Ovary (tissue), 9 donors: ENCODE data around the gene MAP4. TPM values are rescaled to one million over a fixed set of nuclear protein-coding genes. Genes with fewer than 3 reads are reported as not detected.

Source experiments
- DNase-seq, 5 donors: peaks; one replicate each; pipeline ENCODE4 v3.0.0-alpha.2; 2019 to 2020
- H3K27ac ChIP-seq, 2 donors: fragments of 200-600 bp; one replicate each; pipeline versions ENCODE4 v1.5.1 to v1.8.0; 2019 to 2022
- H3K27me3 ChIP-seq: fragments of 200-600 bp; one replicate; pipeline ENCODE4 v1.8.0; 2022
- H3K36me3 ChIP-seq: fragments of 200-600 bp; sonication (generic); one replicate; pipeline ENCODE4 v1.5.1; 2019
- H3K4me1 ChIP-seq: one replicate; pipeline ENCODE4 v1.8.1; 2013; ENCODE audit warnings: mild to moderate bottlenecking, moderate library complexity; ENCODE audit not compliant: insufficient read depth
- H3K4me3 ChIP-seq: fragments of 200-600 bp; sonication (generic); one replicate; pipeline ENCODE4 v1.5.1; 2017
- H3K9me3 ChIP-seq, 2 donors: fragments of 200-600 bp in 1 of 2; sonication (generic) in 1 of 2; one replicate each; pipeline versions ENCODE4 v1.5.1 to v1.8.1; 2013 to 2019; ENCODE audit warnings: mild to moderate bottlenecking in 1 of 2, moderate library complexity in 1 of 2
- EP300 ChIP-seq: sonication (generic); formaldehyde crosslinking; IDR thresholded peaks from one replicate; pipeline ENCODE4 v1.6.1; 2017; ENCODE audit warnings: antibody characterized with exemption
- POLR2A ChIP-seq: fragments of 450-650 bp; IDR thresholded peaks from one replicate; pipeline ENCODE4 v1.6.1; 2017; ENCODE audit warnings: antibody characterized with exemption, mild to moderate bottlenecking, moderate library complexity
- WGBS, 3 donors: extraction: QIAGEN DNeasy Blood & Tissue Kit in 1 of 3; methylation state at CpG; one replicate each; pipeline versions ENCODE4 v1.1.5 to v1.1.7; 2013 to 2017; 5-methylcytosine and 5-hydroxymethylcytosine counted together
- intact Hi-C, 4 donors: fragments of 100-400 bp; cut with DNase I; formaldehyde crosslinking; loops; one replicate each; pipeline versions ENCODE4 v1.11.0 to v1.15.1; 2022 to 2023
- polyA plus RNA-seq, 2 donors: library from polyadenylated mRNA; stranded (reverse); fragments of 200-250 nt in 1 of 2; fragments of 350-450 nt in 1 of 2; fragmentation: Illumina TruSeq in 1 of 2; extraction: RNeasy Lipid Tissue Mini Kit (QIAGEN cat#74804) in 1 of 2; gene quantifications; one replicate each; pipeline ENCODE4 v1.2.3, GENCODE V29; 2013 to 2014
- total RNA-seq, 7 donors: library from RNA; depleted of rRNA in 2 of 7; stranded (reverse); fragments of >200 nt in 2 of 7; fragmentation: NEBNext Ultra II Directional in 3 of 7; extraction: Animal tissue kit (Norgen Biotek cat#: 25700) in 3 of 7; gene quantifications; one replicate each; pipeline versions ENCODE4 v1.1.0 to v1.2.4, GENCODE V29; 2016 to 2023
- TF ChIP-seq, protein P1 (sequence below), 3 donors: fragments of 450-650 bp in 2 of 3; fragments of 200-600 bp in 1 of 3; IDR thresholded peaks; one replicate each; pipeline versions ENCODE4 v1.5.1 to v1.8.0; 2016 to 2022; ENCODE audit warnings: antibody characterized with exemption in 3 of 3, mild to moderate bottlenecking in 1 of 3
- donor health status: DM: no; HTN: no; CAD: no; lungs with moderate emphysema.
- donor health status: DM: no; HTN: no; CAD: no.
- donor health status: Bipolar disorder and iron deficiency.
- donor health status: DM: yes; HTN: yes; CAD: no.
- donor health status: DM: no; HTN: no; CAD: no.
- donor health status: DM: yes; HTN: yes; CAD: no.

MAP4 gene
- total and polyA plus RNA-seq, 9 donors: 64.9 to 271 (median 196) TPM

- WGBS, 3 donors: 4 to 7% (median 6%) methylated on average over 1 of the region's 1 CpG
- intact Hi-C loops: loop anchor here in 1 of 4 donors (10.0 kb wide), 1 partner anchor 45 kb away; no protein-coding TSS in a partner anchor
- H3K27me3 ChIP-seq: no peaks in the 10 kb centered on the region
- no peak overlapping the region for H3K4me3 ChIP-seq
- peaks cover 6% of the 10 kb centered on the region for H3K4me1 ChIP-seq
- no peaks in the 10 kb centered on the region for H3K9me3 ChIP-seq
- TF ChIP-seq, protein P1, sequence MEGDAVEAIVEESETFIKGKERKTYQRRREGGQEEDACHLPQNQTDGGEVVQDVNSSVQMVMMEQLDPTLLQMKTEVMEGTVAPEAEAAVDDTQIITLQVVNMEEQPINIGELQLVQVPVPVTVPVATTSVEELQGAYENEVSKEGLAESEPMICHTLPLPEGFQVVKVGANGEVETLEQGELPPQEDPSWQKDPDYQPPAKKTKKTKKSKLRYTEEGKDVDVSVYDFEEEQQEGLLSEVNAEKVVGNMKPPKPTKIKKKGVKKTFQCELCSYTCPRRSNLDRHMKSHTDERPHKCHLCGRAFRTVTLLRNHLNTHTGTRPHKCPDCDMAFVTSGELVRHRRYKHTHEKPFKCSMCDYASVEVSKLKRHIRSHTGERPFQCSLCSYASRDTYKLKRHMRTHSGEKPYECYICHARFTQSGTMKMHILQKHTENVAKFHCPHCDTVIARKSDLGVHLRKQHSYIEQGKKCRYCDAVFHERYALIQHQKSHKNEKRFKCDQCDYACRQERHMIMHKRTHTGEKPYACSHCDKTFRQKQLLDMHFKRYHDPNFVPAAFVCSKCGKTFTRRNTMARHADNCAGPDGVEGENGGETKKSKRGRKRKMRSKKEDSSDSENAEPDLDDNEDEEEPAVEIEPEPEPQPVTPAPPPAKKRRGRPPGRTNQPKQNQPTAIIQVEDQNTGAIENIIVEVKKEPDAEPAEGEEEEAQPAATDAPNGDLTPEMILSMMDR (IDR thresholded peaks at IDR 0.05): no peak
- no peak for TF ChIP-seq POLR2A
- TF ChIP-seq EP300: no peak
- H3K36me3 ChIP-seq: no peaks in the 10 kb centered on the region
- peak overlapping the region in 1 of 2 donors; percentile 21 for H3K27ac ChIP-seq
- no peak for DNase-seq
Measured at GRCh38 chr3:48039487-48040190, 23.4 kb upstream of the MAP4 start.

DNA sequence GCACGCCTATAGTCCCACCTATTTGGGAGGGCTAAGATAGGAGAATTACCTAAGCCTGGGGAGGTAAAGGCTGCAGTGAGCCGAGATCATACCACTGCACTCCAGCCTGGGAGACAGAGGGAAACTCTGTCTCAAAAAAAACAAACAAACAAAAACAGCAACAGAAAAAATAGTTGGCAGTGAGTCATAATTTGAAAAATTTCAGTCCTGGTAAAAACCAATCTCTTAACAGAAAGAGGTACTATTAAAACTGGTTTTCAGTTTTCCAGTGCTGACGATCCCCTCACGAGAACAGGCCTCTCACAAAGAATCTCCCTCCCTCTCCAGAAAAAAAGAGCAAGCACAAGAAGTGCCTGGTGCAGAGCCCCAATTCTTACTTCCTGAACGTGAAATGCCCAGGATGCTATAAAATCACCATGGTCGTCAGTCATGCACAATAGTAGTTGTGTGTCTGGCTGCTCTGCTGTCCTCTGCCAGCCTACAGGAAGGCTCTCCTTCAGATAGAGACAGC is 22.8 kb upstream of the MAP4 start:
- H3K27ac ChIP-seq: peak overlapping the region in 1 of 2 donors; percentile 21
- H3K36me3 ChIP-seq: no peaks in the 10 kb centered on the region
- H3K27me3 ChIP-seq: no peaks in the 10 kb centered on the region
- TF ChIP-seq, protein P1 (IDR thresholded peaks at IDR 0.05): no peak
- no peak for TF ChIP-seq POLR2A
- no peak for TF ChIP-seq EP300
- no peaks in the 10 kb centered on the region for H3K9me3 ChIP-seq
- H3K4me1 ChIP-seq: peaks cover 6% of the 10 kb centered on the region
- H3K4me3 ChIP-seq: no peak overlapping the region
- DNase-seq: no peak
- 49 to 61% (median 53%) methylated on average over 6 of the region's 6 CpGs for WGBS, 3 donors
- intact Hi-C loops: loop anchor here in 1 of 4 donors (10.0 kb wide), 1 partner anchor 46 kb away; no protein-coding TSS in a partner anchor

DNA sequence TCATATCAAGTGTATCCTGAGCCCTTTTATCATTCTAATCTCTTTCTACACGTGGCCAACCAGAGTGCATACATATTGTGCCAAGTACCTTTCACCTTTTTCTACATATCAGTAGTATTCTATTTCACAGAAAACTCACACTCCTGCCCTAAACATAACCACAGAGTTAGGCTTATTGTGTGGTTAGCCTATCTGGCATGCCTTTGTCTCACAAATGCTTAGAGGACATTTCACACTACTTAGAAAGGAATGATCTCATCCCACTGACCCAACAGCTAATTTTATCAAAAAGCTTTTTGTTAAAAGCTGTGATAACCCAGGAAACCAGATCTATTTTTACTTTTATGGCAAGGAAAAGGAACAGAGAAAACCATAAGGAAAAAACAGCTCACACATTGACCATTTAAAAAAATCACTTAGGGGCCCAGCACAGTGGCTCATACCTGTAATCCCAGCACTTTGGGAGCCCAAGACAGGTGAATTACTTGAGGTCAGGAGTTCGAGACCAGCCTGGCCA is 17.8 kb upstream of the MAP4 start:
- no peak for DNase-seq
- no peak for TF ChIP-seq EP300
- TF ChIP-seq, protein P1 (IDR thresholded peaks at IDR 0.05): no peak
- TF ChIP-seq POLR2A: no peak
- Histone ChIP-seq H3K36me3 (no peaks in the 10 kb centered on the region), H3K27me3 (no peaks in the 10 kb centered on the region), H3K9me3 (no peaks in the 10 kb centered on the region), H3K27ac (no peak overlapping the region), H3K4me1 (peaks cover 7% of the 10 kb centered on the region), H3K4me3 (no peak overlapping the region)
- WGBS, 3 donors: 51 to 57% (median 51%) methylated on average over 2 of the region's 2 CpGs
- intact Hi-C loops: loop anchor here in 1 of 4 donors (10.0 kb wide), 1 partner anchor 51 kb away; no protein-coding TSS in a partner anchor

DNA sequence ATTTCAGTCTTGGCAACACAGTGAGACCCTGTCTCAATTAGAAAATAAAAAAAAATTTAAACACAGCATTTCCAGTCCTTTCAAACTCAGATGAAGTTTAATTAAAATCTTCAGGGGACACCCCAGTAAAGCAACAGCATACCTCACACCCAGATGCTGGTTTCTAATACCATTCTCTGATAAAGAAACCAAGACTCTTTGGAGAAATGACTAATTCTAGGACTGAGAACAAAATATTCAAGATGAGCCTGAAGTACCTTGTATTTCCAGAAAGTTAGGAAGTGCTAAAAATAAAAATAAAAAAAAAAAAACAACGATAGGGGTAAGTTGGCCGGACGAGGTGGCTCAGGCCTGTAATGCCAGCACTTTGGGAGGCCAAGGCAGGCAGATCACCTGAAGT is 14.0 kb upstream of the MAP4 start:
- 51 to 63% (median 57%) methylated on average over 3 of the region's 3 CpGs for WGBS, 3 donors
- H3K36me3 ChIP-seq: no peaks in the 10 kb centered on the region
- H3K4me3 ChIP-seq: no peak overlapping the region
- no peaks in the 10 kb centered on the region for H3K9me3 ChIP-seq
- H3K27me3 ChIP-seq: no peaks in the 10 kb centered on the region
- TF ChIP-seq EP300: no peak
- TF ChIP-seq POLR2A: no peak
- TF ChIP-seq, protein P1 (IDR thresholded peaks at IDR 0.05): no peak
- H3K27ac ChIP-seq: no peak overlapping the region
- no peak for DNase-seq
- H3K4me1 ChIP-seq: peaks cover 7% of the 10 kb centered on the region
- intact Hi-C loops: loop anchor here in 1 of 4 donors (10.0 kb wide), 1 partner anchor 55 kb away; no protein-coding TSS in a partner anchor
